HG02623 (cell line): ENCODE measurements around the gene ANKRD9.

Experiments used
- ATAC-seq: cut with Tn5 transposase; IDR thresholded peaks from one replicate; pipeline ENCODE4 v1.9.1; 2021; ENCODE audit warnings: moderate library complexity; ENCODE audit not compliant: unreplicated experiment

The ANKRD9 gene

DNA sequence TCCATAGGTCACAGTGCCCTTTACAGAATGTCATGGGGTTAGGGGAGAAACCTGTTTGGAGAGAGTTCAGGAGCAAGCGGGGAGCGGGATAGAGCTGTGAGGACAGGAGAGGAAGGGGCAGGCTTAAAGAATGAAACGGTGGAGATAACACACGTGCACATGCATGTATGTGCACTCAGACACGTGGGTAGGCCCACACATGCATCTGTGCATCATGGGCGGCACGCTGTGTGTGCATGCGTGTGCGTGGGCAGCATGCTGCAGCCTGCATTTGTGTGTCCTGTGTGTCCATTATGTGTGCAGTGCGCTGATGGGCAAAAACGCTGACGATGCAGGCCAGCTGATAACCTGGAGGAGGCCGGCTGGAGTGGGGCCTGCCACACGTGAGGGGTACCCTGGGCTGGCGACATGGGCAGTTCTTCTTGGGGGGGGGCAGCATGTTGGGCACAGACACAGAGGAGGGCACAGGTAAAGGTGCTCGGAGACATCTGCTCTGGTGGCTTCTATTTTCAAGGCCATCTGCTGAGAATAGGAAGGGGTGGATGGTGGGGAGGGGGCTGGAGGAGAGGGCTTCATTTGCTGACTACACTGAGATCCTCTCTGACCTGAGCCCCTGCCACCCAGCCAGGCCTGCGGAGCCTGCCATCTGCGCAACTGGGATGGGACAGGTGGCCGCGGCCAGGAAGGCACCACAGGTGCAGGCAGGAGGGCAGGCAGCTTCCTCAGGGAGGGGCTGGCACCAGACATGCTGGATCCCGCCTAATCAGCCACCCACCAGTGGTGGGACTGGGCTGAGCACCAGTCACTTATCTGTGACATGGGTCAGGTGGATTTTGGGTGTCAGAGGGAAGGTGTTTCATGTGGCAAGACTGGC lies 4.6 kb upstream of the ANKRD9 start:
- no peak for ATAC-seq

DNA sequence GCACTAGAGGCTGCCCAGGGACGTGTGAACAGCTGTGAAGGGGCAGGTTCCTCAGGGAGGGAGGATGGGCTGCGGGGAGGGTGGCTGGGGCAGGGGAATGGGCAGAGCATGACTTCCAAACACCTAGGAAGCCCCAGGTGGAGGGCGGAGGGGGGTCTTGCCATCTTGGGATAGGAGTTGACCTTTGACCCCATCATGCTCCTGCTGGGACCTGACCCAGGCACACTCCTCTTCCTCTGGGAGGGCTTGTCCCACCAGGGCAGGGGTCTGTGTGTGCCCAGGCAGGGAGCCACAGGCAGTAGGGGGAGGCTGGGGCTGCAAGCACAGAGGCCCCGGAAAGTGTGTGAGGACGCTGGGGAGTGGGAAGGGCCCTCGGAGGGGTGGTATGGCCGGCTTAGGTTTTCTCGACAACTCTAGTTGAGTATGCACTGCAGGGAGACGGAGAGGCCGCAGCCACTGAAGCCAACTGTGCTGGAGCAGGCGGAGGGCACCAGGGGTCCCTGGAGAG lies 3.3 kb upstream of the ANKRD9 start:
- ATAC-seq: no peak

- ATAC-seq: no peak
These were observed 2.0 kb upstream of the ANKRD9 start for GRCh38 chr14:102511538-102511937.

DNA sequence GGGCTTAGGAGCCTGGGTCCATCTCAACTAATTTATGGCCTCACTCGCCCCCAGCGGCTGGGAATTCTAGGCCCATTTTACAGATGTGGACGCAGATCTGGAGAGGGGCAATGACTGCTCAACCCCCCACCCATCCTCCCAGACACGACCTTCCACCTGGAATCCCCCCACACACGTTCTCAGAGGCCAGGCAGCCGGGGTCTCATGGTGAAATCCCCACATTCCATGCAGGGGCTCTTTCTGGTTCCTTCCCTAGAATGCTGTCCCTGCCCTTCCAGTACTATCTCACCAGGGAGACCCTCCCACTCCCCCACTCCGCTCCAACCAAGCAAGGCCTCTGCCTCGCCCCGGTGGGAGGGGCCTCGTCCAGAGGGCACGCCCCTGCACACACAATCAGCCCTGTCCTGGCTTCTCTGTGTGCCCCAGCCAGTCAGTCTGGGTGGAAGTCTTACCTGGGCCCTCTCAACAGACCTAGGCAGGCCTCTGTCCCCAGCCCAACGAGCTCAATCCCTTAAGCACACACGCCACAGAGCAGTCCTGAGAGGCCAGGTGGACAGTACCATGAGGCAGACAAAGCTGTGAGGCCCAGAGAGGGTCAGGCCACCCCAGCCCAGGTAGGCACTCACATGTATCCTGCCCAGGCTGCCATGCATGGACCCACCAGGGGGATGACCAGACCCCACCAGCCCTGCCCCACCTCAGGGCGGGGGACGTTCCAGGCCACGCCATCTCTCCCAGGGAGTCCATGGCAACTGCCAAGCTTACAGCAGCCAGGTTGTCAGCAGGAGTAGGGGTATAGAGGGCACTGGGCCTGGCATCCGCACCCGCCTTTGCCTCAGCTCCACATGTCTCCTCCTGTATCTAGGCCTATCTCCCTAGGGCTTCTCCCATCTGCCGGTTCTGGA lies 1.3 kb upstream of the ANKRD9 start:
- no peak for ATAC-seq

GRCh38 chr14:102508774-102509745 lies 516 bp downstream of the ANKRD9 start:
- peak; percentile 3 for ATAC-seq

DNA sequence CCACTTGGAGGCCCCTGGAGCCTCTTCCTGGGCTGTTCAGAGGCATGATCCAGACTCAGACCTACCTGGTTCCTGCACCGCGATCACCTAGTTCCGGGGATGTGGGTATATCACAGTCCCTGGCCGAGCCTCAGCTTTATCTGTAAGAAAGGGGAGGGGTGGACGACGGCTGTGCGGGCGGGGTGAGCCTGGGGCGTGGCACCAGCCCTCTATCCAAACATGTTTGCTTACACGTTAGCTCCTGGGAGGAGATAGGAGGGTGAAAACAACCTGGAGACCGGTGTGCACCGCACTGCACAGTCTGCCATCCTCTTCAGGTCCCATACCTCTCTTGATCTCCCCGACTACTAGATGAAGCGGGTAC lies 1.2 kb downstream of the ANKRD9 start:
- no peak for ATAC-seq

GRCh38 chr14:102507857-102508312 lies 1.7 kb downstream of the ANKRD9 start:
- no peak for ATAC-seq

GRCh38 chr14:102507081-102507856 lies 2.3 kb downstream of the ANKRD9 start:
- no peak for ATAC-seq

DNA sequence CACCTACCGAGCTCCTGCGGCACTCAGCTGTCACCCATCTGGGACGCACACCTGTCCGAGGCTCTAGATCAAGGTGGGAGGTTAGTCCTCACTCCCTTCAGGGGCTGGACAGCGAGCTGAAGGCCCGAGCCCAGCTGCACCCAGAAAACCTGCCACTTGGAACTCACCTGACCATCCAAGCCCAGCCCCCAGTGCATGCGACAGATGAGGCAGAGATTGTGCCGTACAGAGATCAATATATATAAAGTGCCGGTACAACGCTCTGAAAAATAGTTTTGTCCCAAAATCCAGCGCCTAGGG lies 3.0 kb downstream of the ANKRD9 start:
- ATAC-seq: no peak

DNA sequence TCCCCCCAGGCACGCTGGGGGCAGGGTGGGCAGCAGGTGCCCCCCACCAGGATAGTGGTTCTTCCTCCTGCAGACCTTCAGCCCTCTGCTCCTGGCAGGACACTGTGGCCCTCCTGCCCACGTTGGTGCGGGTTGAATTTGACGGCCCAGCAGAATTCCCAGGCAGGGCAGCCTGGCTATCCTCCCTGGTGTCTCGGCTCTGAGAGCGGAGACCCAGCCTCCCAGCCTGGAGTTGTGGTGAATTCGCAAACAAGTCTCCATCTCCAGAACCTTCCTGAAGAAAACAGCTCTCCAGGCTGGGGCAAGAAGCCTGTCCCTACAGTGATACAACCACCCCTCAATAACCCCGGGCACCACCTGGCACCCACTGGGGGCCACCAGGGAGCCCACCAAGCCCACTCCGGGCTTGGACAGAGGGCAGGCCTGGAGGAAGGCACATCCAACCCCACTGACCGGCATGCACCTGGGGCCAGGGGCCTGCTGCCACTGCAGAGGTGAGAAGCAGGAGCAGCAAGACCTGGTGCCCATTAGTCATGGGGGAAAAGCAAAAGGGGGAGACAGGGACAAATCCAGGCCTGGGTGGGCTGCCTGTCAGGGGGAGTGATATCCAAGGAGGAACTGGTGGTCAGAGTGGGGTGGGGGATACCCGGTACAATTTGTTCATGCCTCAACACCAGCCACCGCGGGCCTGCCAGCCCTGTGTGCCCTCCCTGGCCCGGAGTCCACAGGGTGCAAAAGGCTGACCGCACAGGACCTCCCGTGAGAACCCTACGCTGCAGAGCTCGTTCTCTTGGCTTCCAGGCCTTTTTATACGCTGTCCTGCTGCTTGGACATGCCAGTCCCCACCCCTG lies 3.6 kb downstream of the ANKRD9 start:
- no peak for ATAC-seq

DNA sequence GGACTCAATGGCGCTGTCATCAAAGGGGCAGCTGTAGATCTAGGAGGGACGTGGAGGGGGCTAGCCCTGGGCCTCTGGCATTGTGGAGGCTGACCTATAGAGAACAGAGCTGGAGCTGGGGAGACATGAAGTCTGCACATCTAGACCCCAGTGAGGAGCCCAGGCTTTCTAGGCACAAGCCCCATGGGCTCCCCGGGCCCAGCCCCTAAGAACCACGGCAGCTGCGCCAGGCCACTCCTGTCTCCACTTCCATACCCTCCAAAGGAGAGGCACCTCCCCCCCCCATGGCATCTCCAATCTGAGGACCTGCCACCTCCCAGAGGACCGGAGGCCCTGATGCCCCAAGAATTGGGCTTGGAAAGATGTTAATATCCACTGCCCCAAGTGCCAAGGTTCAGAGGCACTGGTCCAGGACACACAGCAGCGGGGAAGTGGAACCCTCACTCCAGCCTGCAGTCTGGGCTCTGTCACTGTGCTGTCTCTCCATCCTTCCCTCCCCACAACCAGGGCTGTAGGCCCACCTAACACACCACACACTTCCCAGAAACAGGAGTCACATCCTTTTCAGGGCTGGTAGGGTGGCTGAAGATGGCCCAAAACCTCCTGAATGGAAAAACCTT lies 4.5 kb downstream of the ANKRD9 start:
- no peak for ATAC-seq

DNA sequence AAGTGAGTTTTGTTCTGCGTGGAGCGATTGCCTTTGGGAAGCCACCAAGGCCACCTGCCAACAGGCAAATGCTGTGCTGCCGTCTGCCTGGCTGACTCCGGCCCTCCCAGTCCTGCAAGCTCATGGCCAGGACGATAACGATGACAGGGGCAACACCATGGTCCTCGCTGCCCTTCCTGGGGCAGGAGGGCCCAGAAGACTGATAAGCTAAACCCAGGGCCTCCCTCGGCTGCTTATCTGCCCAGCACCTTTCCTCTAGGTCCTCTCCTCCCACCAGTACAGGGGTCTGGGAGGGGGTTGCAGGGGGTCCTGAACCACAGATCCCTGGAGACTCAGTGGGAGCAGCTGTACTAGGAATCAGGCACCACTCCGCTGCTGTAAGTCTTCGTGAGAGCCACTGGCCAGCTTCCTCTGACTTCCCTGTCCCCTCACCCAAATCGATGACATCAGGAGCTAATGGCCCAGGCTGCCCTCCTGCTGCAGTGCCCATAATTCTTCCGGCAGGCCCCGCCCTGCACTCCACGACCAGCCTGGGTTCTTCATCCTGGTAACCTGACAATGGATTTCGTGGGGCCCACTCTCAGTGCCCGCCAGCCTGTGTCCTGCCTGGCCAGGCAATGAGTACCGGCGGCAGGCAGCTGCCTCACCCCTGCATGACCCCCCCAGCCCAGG lies 5.1 kb downstream of the ANKRD9 start:
- no peak for ATAC-seq

- no peak for ATAC-seq
These were observed 5.8 kb downstream of the ANKRD9 start for GRCh38 chr14:102503641-102504327.

DNA sequence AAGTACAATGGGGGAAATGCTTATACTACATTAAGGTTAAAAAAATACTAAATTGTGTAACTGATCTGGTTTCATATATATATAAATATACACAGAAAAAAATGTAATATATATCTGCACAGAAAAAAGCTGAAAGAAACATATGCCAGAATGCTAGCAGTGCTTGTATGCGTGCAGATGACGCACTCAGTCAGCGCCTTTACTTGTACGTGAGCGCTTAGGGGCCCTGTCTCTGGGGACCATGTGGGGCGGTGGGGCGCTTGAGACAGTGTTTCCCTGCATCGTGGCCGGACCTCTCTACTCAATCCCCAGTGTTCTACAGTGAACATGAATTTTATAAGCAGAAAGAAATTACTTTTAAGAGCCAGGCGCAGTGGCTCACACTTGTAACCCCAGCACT lies 7.0 kb downstream of the ANKRD9 start:
- no peak for ATAC-seq

GRCh38 chr14:102501751-102502315 lies 7.7 kb downstream of the ANKRD9 start:
- ATAC-seq: no peak

DNA sequence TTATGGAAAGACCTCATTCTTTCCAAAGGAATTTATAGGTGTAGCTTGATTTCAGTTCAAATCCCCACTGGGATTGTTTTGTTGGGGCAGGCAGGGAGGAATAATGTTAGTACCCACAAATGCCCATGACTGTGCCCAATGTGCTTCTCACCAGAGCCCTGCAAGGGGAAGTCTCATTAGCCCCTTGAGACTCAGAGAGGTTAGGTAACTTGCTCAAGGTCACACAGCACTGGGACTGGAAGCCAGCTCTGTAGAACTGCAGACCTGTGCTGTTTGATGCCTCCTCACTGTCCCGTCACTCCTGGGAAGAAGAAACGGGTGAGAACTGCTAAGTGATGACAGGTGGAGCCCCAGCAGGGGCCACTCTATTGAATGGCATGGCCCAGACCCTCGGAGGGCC lies 8.9 kb downstream of the ANKRD9 start:
- ATAC-seq: no peak

DNA sequence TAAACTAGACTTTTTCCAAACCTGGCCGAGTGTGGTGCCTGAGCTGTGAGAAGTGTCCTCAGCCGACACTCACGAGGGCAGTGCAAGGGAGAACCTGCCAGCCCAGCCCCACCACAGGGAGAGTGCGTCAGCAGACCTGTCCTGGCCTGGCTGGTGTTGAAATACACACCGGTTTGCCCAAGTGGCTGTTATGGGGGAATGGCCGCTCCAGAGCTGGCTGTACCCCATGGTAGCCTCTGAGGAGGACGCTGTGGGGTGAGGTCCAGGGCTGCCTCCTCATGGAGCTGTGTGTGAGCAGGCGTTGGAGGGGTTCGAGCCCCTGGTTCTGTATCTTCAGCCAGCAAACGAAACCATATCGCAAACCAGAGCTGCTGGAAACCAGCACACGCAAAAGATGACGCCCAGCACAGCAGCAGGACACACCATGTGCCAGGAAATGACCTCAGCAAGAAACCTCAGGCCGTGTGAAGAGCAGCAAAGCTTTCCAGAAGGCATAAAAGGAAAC lies 9.4 kb downstream of the ANKRD9 start:
- ATAC-seq: no peak
